ENCODE results near the gene RPGR.

The RPGR gene

DNA sequence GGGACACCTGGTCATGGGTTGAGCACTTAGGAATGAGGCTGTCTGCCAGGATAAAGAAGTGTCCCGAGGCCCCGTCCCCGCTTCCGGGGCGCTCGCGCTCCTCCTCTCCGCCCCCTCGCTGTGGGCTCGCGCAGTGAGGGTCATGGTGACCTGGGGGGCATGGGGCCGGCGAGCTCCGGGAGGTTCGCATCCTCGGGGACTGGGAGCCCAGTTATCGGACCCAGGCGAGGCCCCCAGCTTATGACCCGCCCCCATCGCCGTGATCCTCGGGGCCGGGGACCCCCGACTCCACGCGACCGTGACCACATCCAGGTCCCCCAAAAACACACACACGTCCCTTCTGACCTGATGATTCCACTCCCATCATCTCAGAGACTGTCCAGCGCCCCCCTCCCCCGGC lies 71.3 kb downstream of the RPGR start:
- DNase-seq = no peak

DNA sequence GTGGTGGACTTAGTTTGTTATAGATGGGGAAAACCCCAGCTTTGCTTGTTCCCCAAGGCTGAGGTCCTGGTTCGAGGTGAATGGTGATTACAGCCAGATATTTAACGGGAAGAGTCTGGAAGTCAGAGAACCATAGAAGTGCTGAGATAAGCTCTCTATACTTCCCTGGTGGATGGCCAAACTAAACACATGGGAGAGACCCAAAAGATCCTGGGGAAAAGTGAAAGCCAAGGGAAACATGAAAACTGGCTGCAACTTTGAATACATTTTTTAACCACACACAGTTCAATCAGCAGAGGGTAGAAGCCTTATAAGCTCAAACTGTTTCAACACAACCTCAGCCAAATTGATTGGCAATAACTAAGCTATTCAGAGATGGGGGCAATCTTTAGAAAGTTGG lies 77.3 kb downstream of the RPGR start:
- DNase-seq = no peak

DNA sequence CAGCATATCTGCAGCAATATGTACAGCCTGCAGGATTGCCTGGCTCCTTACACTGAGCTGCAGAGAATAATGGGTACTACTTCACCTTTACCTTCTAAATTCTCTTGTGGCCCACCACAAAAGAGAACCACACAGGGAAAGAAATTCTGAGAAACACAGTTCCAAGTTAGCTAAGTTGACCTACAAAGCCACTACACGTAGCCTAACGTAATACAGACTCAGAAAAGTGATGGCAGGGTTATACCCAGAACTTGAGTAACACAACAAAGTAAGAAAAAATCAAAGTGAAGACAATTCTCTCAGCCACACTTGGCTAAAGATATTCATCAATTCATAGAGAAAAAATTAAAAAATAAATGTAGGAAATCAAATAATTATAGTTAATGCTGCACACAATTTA lies 80.3 kb downstream of the RPGR start:
- no peak for DNase-seq

DNA sequence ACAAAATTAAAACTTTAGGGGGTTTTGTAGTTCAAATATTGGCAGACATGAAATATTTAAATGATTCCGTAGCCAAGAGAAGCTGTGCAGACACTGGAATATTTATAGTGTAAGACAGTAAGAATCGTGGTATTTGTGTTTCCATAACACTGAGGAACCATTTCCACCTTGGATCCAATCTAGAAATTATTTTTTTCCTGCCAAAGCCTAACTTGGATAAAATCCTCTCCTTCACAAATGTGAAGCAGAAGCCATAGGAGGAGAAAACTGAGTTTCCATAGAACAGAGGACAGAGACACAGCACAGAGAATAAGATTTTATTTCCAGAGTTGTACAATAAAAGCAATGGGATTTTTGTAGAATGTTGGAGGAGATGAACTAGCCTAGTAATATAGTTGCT lies 86.8 kb downstream of the RPGR start:
- no peak for DNase-seq

DNA sequence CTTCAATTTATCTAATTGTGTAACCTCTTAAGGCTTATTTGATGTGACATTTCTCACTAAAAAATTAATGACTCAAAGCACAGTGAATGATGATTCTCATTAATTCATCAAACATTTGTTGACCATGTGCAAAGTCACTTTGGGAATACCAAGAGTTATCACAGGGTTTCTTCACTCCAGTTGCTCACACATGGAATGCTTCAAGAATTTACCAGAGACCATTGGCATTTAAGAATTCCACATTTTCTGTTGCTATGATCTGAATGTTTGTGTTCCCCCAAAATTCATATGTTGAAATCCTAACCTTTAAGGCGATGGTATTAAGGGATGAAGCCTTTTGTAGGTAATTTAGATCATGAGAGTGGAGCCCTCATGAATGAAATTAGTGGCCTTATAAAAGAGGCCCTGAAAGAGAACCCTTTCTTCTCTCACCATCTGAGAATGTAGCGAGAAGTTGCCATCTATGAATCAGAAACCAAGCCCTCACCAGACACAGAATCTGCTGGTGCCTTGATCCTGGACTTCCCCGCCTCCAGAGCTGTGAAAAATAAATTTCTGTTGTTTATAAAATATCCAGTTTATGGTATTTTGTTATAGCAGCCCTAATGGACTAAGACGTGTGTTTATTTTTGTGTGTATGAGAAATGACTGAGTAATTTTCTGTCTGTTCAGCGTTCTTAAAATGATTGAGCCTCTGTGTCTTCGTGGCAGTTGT lies 90.3 kb downstream of the RPGR start:
- no peak for DNase-seq

DNA sequence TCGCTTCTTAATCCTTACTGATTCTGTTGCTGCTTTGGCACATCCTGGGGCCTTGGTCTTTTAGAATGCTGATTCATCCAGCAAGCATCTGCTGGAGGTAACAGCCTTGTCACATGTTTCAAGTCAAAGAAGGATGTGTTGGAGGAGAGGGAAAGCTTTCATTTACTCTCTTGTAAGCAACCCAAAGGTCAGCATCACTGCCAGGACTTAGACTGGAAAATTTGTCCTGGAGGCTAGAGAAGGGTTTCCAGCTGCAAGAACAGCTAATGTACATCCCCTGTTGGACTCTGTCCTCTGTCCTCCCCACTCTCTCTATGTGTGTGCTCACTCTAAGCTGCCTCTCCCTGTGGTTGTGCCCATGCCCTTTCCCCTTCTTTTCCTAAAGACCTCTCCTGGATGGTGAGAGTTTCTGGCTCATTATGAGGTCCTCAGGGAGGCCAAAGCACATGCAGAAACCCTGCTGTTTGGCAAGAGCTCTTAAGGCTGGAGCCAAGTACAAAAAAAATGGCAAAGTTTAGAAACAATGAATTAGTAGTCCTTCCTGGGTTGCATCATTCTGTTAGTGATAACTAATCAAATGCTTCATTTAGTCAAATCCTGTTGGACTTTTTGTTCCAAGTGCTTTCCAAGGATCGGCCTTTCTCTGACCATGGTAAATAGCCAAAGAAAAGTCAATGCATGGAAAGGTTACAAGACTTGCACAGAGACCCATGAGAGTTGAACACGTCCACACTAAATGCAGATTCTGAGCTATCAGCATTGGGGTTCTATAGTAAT lies 93.2 kb downstream of the RPGR start:
- no peak for DNase-seq

DNA sequence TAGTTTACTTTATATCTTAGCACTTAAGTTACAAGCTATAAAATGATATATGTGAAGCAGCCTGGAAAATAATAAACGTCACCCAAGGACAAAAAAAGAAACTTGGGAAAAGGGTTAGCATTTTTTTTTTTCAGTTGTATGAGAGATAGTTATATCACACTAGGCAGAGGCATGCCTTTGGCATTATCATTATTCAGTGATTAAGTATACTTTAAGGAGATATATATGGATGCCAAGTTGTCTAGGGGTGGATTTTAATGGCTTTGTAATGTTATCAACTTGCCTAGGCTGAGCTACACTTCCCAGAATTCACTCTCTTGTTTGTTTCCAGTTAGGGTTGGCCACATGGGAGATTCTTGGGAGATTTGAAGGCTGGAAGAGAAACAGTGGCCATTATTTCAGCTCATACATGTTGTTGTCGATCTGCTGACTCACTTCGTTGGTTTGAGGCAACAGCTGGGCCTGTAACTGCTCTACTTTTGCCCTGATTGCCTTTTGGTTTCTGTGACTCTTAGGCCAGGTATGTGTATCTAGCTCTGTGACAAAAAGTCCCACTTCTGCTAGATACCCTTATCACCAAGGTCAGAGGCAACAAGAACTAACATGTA lies 95.1 kb downstream of the RPGR start:
- no peak for DNase-seq

DNA sequence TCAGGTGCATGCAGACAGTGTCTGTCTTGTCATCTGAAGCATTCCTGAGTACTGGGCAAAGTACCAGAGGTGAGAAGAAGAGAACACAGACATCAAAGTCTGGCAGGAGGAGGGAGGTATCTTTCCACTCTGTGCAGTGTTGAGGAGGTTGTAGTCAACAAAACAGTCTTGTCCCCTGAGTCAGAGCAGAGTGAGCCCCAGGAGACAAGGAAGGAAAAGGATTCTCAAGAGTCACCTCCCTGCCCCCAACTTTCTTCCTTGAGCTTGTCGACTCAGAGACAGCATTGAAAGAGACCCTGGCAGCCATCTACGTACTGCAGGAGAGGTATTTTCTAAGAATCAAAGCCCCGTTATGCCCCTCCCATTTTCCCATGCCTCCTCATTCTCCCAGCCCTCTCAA lies 102.2 kb downstream of the RPGR start:
- DNase-seq = no peak

DNA sequence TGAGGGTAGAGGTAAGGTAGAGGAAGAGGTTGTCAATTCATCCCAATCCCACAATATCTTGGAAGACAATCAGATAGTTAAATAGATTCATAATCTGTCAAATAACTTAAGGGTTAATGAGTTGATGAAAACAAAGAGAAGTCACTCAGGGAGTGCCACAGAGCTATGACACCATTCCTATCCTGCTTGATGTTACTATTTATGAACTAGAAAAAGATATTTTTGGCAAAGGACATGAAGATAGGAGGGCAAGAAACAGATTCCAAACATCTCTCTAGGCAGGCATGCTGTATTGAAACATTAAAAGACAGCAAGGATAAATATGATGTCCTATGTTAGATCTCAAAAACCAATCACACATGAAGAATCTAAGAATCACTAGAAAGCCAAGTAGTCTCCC lies 103.1 kb downstream of the RPGR start:
- no peak for DNase-seq

DNA sequence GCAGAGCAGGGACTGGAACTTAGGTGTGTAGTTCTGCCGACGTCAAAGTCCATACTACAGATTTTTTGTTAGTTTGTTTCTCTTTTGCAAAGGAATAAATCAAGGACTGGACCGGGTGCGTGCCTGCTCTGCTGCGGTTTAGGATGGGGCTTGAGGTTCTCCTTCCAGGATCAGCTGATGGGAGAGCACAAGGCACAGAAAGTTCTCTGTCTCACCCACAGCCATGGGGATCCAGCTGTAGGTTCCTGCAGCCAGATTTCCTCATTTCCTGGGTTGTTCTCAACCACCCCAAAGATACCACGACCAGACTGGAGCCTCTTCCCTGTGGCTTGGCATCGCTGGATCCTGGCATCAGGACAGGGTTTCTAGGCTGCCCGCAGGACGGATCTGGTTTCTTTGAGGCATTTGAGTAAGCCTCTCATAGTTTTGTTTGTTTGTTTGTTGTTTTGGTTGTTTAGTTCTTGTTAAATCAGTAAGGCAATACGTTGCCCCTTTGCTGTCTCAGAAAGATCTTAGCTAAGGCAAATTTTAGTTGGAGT lies 105.8 kb downstream of the RPGR start:
- no peak for DNase-seq

DNA sequence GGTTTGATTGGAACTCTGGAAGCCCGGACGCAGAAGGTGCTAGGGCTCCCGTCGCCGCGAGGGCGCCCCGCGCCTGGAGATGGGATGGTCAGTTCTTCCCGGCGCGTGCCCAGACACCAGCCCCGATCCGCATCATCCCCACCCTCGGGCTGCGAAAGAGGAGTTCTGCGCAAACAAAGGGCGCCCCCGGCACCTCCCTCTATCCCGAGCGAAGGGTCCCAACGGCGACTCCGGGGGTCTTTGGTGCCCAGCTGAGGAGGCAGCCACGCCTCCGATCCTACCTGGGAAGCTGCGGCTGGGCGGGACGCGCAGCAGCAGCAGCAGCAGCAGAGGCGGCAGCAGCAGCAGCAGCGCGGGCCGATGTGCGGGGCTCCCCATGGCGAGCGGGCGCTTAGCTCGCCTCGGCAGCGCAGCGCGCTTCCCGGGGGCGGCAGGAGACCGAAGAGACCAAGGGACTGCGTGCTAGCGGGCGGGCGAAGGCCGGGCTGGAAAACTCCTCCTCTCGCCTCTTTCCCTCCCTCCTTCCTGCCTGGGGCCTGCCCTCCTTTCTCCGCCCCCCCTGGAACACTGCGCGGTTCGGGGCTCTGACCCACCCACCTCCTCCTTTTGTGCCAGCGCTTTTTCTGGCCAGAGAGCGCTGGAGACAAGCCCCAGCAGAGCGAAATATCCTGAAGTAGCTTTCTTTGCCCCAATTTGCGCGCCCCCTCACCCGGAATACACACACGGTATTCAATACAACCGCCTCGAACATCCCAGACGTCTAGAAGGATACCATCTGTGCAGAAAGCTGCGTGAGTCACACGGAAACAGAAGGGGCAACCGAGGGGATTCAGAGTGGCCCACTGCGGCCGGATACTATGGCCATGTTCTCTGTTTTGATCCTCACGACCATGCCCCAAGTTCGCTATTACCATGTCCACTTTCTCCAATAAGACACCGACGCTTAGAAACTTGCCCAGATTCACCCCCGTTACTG lies 106.6 kb downstream of the RPGR start, which contains the start of gene SRPX:
SRPX (minus strand) TSS at position 457 of the 976 bp plus-strand sequence; CDS start at position 378, 79 bp downstream.
- DNase-seq = no peak

DNA sequence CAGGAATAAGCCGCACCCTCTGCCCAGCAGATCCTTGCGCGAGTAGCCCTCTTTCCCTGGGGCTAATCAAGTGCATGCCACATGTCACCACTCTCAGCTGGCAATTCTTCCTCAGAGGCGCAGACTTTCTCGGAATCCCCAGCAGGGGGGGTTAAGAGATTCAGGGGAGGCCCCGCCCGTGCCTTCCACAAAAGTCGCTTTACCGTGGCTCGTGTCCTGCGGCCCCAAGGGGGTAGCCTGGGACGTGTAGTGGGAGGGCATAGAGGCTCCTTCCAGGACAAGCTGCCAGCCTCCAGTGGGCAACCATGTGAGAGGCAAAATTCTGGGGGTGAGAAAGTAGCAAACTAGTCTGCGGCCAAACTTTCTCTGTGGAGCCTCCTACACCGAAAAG lies 107.3 kb downstream of the RPGR start:
- DNase-seq = no peak
